Prostate gland (tissue), 2 donors: ENCODE data around the gene THEMIS2. TPM values are rescaled to one million over a fixed set of nuclear protein-coding genes. Genes with fewer than 3 reads are reported as not detected.

ENCODE experiments used
- DNase-seq: peaks from one replicate; pipeline ENCODE4 v3.0.0-alpha.2; 2019; ENCODE audit warnings: low spot score
- H3K27ac ChIP-seq, 2 donors: fragments of 200-600 bp; sonication (generic); 2 replicates each; pipeline ENCODE4 v1.5.1; 2017 to 2019
- H3K27me3 ChIP-seq: fragments of 200-600 bp; sonication (generic); replicated peaks from 2 replicates; pipeline ENCODE4 v1.5.1; 2019; ENCODE audit not compliant: insufficient read depth
- H3K36me3 ChIP-seq, 2 donors: fragments of 200-600 bp; sonication (generic); 1 replicate in 1 of 2; 2 replicates in 1 of 2; pipeline versions ENCODE4 v1.5.1 to v1.8.1; 2017 to 2019
- H3K4me1 ChIP-seq: fragments of 200-600 bp; sonication (generic); replicated peaks from 2 replicates; pipeline ENCODE4 v1.5.1; 2019
- H3K4me3 ChIP-seq, 2 donors: fragments of 200-600 bp; sonication (generic); 2 replicates each; pipeline ENCODE4 v1.5.1; 2017 to 2019
- H3K9me3 ChIP-seq: fragments of 200-600 bp; sonication (generic); 2 replicates; pipeline ENCODE4 v1.5.1; 2017
- POLR2A ChIP-seq: fragments of 450-650 bp; IDR thresholded peaks from one replicate; pipeline ENCODE4 v1.6.1; 2016; ENCODE audit warnings: antibody characterized with exemption, mild to moderate bottlenecking
- POLR2AphosphoS5 ChIP-seq: sonication (generic); formaldehyde crosslinking; IDR thresholded peaks from one replicate; pipeline ENCODE4 v1.6.1; 2017; ENCODE audit warnings: antibody characterized with exemption
- WGBS: methylation state at CpG from one replicate; pipeline ENCODE4 v1.1.5; 2018; 5-methylcytosine and 5-hydroxymethylcytosine counted together
- intact Hi-C: fragments of 100-400 bp; cut with DNase I; formaldehyde crosslinking; loops from one replicate; pipeline ENCODE4 v1.14.2; 2022
- total RNA-seq, 2 donors: library from RNA; depleted of rRNA; stranded (reverse); fragments of >200 nt; gene quantifications; one replicate each; pipeline ENCODE4 v1.1.0, GENCODE V29; 2016
- TF ChIP-seq, protein P1 (sequence below), 4 experiments: fragments of 200-600 bp in 2 of 4; fragments of 450-650 bp in 2 of 4; sonication (generic) in 2 of 4; IDR thresholded peaks; 1 replicate in 3 of 4; 2 replicates in 1 of 4; pipeline ENCODE4 v1.5.1; 2016 to 2019; ENCODE audit warnings: antibody characterized with exemption in 4 of 4, mild to moderate bottlenecking in 2 of 4, moderate library complexity in 2 of 4

THEMIS2 gene
- total RNA-seq, 2 donors from 2014 or later, result 3.6 to 140 TPM

DNA sequence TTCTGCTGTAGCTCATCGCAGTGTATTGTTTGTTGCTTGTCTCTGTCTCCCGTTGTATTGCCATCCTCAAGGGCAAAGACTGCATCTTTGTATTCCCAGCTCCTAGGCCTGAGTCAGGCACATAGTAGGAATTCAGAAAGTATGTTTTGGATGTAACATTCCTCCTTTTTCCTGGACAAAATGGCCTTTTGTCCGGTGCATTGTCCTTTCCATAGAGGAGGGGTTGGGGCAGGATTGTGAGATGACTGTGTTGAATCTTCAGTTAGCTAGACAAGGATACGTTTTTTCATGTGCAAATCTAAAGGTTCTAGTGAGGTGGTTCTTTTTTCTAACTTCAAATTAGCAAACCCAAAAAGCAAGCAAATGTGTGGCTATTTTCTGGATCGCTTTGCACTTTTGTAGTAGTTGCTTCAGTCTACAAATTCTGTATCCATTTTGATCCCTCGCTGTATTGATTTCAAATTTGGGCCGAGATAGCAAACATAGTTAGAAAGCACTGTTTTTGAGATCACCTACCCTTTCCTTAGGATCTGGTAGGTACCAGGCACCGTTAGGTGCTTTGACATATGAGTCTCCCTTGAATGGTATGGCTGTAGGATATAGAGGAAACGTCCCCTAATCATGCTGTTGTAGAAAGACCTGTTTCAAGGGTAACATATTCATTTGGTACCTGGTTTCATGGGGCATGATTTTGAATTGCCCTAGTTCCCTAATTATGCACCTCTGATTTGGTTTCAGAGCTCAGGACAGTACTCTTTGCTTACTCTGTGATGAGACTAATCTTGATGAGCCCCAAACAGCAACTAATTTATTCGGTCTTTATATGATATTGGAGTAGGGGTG, 40.6 kb upstream of the THEMIS2 start:
- H3K27me3 ChIP-seq, result no peaks in the 10 kb centered on the region
- H3K27ac ChIP-seq, result no peak overlapping the region
- 46% methylated on average over 10 of the region's 10 CpGs for WGBS
- H3K4me3 ChIP-seq, result peak overlapping the region; percentile 69 to 98
- H3K9me3 ChIP-seq, result no peaks in the 10 kb centered on the region
- no peaks in the 10 kb centered on the region for H3K36me3 ChIP-seq
- DNase-seq, result no peak
- peaks cover 7% of the 10 kb centered on the region for H3K4me1 ChIP-seq
- no peak for TF ChIP-seq POLR2A
- TF ChIP-seq, protein P1, sequence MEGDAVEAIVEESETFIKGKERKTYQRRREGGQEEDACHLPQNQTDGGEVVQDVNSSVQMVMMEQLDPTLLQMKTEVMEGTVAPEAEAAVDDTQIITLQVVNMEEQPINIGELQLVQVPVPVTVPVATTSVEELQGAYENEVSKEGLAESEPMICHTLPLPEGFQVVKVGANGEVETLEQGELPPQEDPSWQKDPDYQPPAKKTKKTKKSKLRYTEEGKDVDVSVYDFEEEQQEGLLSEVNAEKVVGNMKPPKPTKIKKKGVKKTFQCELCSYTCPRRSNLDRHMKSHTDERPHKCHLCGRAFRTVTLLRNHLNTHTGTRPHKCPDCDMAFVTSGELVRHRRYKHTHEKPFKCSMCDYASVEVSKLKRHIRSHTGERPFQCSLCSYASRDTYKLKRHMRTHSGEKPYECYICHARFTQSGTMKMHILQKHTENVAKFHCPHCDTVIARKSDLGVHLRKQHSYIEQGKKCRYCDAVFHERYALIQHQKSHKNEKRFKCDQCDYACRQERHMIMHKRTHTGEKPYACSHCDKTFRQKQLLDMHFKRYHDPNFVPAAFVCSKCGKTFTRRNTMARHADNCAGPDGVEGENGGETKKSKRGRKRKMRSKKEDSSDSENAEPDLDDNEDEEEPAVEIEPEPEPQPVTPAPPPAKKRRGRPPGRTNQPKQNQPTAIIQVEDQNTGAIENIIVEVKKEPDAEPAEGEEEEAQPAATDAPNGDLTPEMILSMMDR (IDR thresholded peaks at IDR 0.05), result no peak
- TF ChIP-seq POLR2AphosphoS5, result no peak
- intact Hi-C loops, result no loop called here

DNA sequence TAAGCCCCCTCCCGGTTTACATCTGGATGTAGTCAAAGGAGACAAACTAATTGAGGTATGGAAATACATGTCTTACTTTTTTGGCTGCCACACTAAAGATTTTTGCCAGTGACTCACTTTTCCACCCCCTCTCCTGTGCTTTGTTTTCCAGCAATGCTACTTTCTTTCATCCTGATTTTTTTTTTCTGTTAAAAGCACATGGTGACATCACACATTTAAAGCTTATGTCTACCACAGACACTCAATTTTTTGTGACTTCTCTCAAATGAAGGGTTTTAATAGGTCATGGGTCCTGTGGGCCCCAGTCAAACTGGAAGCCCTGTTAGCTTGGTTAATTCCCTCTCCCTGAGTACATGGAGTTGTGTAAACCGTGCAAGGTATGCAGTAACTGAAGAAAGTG, 39.6 kb upstream of the THEMIS2 start:
- Histone ChIP-seq H3K36me3 (no peaks in the 10 kb centered on the region), H3K4me1 (peaks cover 7% of the 10 kb centered on the region), H3K4me3 (no peak overlapping the region), H3K9me3 (no peaks in the 10 kb centered on the region), H3K27ac (no peak overlapping the region), H3K27me3 (no peaks in the 10 kb centered on the region)
- intact Hi-C loops, result no loop called here
- WGBS, result 75% methylated on average over 2 of the region's 2 CpGs
- DNase-seq, result no peak
- no peak for TF ChIP-seq POLR2AphosphoS5
- TF ChIP-seq POLR2A, result no peak
- TF ChIP-seq, protein P1 (IDR thresholded peaks at IDR 0.05), result no peak

DNA sequence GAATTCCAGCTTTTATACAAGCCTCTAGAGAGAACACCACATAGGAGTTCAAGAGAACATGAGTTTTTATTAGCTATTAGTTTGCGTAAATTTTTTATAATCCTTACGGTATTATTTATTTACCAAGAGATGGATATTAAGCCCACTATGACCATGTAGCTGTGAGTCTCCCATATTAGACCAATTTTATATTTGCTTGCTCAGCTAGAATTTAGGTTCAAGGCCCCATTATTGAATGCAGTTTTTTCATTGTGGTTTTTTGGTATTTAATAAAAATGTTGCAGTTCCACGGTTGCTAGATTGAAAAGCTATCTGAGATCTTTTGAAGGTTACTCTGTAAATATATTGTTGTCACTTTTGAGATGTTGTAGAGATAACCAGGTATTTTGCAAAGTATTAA, 38.9 kb upstream of the THEMIS2 start:
- Histone ChIP-seq H3K4me1 (peaks cover 7% of the 10 kb centered on the region), H3K4me3 (no peak overlapping the region), H3K27ac (no peak overlapping the region), H3K9me3 (no peaks in the 10 kb centered on the region), H3K27me3 (no peaks in the 10 kb centered on the region), H3K36me3 (no peaks in the 10 kb centered on the region)
- TF ChIP-seq POLR2A (no peak), POLR2AphosphoS5 (no peak)
- TF ChIP-seq, protein P1 (IDR thresholded peaks at IDR 0.05), result no peak
- intact Hi-C loops, result no loop called here
- no peak for DNase-seq
- 53% methylated on average over 3 of the region's 3 CpGs for WGBS

DNA sequence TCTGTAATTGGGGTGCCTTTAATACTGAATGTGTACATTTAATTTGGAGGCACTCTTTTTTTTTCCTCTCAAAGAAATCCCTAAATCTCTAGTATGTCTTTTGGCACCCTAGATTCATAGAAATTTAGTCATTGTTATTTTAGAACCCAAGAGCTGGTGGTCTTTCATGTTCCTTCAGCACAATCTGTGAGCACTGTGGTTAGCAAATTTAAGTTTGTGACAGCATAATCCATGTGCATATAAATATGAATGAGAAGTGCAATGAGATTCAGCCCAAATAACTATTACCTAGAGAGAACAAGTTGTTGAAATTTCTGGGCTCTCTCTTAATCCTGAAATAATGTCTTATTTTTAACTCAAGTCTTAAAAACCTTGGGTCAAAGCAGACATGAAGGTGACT, 37.3 kb upstream of the THEMIS2 start:
- Histone ChIP-seq H3K27me3 (no peaks in the 10 kb centered on the region), H3K27ac (no peak overlapping the region), H3K9me3 (no peaks in the 10 kb centered on the region), H3K4me3 (no peak overlapping the region), H3K4me1 (peaks cover 7% of the 10 kb centered on the region), H3K36me3 (no peaks in the 10 kb centered on the region)
- no peak for DNase-seq
- no peak for TF ChIP-seq POLR2AphosphoS5
- intact Hi-C loops, result no loop called here

DNA sequence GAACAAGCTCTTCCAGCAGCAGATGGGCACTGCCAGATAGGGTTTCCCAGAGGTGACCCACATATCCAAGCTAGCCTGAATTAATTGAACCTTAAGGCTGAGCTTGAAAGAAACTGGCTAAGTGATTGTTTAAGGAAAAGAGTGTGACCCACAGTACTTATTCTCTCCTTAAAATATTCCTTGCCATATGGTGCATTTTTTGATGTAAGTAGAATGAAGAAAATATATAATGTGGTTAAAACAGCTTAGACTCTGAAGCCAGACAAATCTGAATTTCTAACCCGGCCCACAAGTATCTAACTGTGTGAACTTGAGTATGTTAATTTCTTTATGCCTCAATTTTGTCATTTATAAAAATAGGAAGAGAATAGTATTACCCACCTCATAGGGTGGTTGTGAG, 36.8 kb upstream of the THEMIS2 start:
- intact Hi-C loops, result no loop called here
- no peaks in the 10 kb centered on the region for H3K36me3 ChIP-seq
- 90% methylated on average over 1 of the region's 1 CpG for WGBS

More for the DNA sequence above, 36.8 kb upstream of the THEMIS2 start:
- Histone ChIP-seq H3K27me3 (no peaks in the 10 kb centered on the region), H3K9me3 (no peaks in the 10 kb centered on the region), H3K27ac (no peak overlapping the region), H3K4me1 (peaks cover 7% of the 10 kb centered on the region), H3K4me3 (no peak overlapping the region)
- TF ChIP-seq POLR2AphosphoS5, result no peak
- TF ChIP-seq, protein P1 (IDR thresholded peaks at IDR 0.05), result no peak
- TF ChIP-seq POLR2A, result no peak
- no peak for DNase-seq
